HG03575 (cell line): ENCODE results near the gene TDRKH.

Experiments used
- ATAC-seq: cut with Tn5 transposase; IDR thresholded peaks from one replicate; pipeline ENCODE4 v1.9.1; 2021; ENCODE audit not compliant: unreplicated experiment, insufficient number of reproducible peaks, low FRiP score; ENCODE audit errors: extremely low read depth

TDRKH gene

DNA sequence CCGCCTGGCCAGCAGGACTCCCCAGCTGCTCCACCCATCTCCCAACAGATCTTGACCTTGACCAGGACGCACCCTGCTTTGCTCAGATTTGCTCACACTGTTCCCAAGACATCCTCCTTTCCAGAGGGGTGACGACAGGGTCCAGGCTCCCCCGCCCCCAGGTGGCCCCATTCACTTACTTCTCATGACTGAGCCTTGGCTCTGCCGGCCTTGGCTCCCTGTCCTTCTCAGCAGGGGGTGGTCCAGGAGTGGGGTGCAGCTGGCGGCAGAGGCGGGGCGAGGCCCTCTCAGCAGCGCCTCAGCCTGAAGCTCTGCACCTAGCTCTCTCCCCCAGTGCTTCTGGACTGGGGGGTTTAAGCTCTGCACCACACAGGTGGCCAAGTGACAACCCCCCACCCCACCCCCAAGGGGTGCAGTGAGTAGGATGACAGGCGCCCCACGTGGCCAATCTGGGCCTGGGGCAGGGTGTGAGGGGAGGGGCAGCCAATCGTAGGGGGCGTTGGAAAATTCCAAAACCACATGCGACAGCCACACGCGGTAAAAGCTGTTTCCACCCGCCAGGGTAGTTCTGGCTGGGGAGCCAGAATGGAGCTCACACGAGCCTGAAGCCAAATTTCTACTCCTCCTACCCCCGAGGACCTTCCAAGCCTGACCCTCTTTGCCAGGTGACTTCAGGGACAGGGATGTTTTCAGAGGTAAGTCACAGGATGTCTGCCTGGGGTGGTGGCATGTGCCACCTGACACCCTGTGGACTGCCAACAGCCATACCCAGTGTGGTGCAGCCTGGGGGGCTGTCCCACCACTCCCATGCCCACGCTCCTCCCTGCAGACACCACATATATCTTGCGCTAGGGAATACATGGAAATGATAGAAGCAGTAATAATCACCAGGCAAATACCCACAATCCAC lies 35.7 kb upstream of the TDRKH start:
- ATAC-seq, result no peak

- no peak for ATAC-seq
These were observed 34.9 kb upstream of the TDRKH start for GRCh38 chr1:151825204-151825603.

DNA sequence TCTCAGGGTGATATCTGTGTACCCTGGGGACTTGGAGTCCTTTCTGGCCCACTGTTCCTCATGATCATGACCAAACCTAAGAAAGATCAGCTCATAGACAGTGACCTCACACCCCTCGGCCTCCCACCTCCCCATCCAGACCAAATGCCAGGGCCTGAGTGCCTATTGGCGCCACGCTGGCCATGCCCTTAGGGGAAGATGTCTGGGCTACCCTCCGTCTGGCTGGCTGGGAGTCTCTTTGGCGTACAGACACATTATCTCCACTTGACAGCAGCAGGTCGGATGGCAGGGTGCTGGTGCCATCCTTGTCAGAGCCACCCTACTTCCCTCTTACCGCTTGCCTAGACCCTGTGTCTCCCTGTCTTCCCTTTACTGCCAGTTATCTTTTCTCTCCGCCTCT lies 32.9 kb upstream of the TDRKH start:
- ATAC-seq, result no peak

DNA sequence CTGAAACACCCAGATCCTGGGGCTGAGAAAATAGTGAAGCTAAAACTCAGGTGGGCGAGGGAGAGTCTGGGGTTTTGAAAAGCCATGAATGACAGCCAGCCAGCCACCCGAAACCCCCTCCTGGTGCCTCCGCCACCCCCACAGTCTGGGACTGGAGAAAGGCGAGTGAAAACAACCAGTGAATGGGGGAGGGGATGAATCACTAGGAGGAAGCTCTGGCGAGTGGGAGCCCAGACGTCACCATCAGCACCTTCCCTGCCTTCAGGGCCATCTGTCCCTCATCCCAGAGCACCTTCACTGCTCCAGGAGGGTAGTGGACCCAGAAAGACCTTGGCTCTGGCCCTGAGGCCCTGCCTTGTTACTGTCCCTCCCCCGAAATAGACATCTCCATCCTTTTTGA lies 32.1 kb upstream of the TDRKH start:
- no peak for ATAC-seq

DNA sequence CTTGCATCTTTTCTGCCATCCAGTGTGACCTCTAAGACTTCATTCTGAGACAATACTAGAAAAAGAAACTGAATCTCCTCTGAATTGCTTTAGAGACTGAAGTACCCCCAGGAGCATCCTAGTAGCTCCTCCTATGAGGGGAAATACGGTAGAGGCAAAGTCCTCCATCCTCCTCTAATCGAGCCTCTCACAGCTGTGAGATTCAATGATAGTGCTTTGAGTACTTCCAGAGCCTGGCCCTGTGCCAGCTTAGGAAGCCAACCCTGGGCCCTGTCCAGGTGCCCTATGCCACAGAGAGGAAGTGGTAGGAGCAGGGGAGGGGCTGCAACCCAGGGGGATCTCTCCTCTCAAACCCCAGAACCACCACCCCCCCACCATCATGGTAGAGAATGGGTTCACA lies 30.6 kb upstream of the TDRKH start:
- ATAC-seq, result no peak

- ATAC-seq, result no peak
These were observed 29.8 kb upstream of the TDRKH start for GRCh38 chr1:151819976-151820623.

- no peak for ATAC-seq
These were observed 29.0 kb upstream of the TDRKH start for GRCh38 chr1:151819227-151819835.

- no peak for ATAC-seq
These were observed 27.0 kb upstream of the TDRKH start for GRCh38 chr1:151817353-151817730.

GRCh38 chr1:151816548-151817352 lies 26.4 kb upstream of the TDRKH start:
- ATAC-seq, result no peak

DNA sequence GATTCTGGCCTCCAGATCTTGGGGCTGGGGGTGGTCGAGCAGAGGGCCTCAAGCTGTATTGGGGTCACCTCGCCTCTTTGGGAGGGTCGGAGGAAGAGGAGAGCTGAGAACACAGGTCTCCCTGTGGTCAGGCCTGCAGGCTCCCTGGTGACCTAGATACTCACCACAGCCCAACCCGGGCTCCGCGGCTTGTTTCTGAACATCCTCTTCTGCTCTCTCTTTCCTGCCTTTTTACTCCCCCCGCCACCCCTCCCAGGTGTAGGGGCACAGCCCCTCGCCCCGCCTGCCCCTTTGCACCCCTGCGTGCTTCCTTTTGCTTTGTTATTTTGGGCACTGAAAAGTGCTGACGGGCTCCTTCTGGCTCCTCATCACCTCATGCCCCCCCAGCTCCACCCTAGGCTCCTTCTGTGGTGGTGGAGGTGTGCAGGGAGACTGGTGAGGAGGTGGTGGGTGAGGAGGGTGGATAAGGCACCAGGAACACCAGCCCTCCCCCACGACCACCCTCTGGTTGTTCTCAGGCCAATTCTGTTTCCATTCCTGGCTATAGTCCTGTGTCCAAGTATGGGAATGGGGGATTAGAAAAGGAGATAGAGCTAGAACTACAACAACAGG lies 25.5 kb upstream of the TDRKH start:
- no peak for ATAC-seq

DNA sequence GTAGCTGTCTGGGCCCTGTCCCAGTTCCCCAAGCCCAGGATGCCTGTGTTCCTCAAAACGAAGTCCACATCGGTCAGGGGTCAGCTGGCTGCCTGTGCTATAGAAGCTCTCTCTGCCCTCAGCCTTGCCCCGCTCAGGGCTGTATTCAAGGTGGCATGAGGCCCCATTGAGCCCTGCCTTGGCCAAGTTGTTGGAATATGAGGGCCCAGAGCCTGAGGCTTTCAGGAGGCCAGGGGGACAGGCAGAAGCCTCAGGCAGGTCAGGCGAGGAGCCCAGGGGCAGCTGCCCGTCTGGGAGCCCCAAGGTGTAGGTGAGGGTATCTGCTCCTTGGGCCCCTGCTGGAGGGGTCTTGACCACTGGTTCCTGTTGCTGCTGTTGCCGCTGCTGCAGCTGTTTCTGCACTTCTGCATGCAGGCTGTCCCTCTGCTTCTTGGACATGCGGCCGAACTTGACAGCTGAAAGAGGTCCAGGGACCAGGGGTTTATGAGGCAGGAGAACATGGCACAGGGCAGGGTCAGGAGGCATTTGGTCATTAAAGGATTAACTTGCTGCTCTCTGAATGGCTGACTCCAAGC lies 24.8 kb upstream of the TDRKH start:
- no peak for ATAC-seq

DNA sequence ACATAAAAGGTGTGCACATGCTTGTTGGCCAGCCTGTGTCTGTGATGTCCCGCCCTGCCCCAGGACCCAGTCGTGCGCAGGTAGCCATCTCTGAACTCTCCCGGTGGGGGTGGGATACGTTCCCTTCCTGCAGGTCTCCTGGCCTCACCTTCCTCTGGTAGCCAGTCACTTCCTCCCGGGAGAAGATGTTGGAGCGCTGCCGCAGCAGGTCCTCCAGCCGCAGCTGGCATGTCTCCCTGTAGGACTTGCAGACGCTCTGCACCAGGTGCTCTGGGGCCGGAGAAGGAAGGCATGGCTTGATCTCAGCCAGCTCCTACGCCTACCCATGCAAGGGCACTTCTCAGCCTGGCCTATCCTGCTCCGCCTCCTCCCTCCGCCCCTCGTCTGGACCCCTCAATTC lies 24.1 kb upstream of the TDRKH start:
- no peak for ATAC-seq

- no peak for ATAC-seq
These were observed 23.1 kb upstream of the TDRKH start for GRCh38 chr1:151813271-151813977.

DNA sequence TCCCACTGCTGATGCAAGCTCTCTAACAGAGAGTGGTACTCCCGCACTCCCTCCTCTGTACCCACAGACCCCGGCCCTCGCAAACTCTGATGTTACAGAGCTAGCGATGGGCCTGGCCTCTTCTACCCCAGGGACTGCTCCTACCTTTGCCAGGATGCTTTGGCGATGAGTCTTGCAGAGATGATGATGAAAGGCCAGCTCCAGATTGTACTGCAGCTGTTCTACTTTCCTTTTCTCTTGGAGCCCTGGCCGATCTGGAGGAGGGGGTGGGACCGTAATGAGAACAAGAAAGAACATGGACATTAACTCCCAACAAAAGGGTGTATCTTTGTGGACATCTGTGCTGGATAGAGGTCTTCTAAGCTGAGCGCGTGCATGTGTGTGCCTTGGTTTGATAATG lies 20.9 kb upstream of the TDRKH start:
- ATAC-seq, result no peak

DNA sequence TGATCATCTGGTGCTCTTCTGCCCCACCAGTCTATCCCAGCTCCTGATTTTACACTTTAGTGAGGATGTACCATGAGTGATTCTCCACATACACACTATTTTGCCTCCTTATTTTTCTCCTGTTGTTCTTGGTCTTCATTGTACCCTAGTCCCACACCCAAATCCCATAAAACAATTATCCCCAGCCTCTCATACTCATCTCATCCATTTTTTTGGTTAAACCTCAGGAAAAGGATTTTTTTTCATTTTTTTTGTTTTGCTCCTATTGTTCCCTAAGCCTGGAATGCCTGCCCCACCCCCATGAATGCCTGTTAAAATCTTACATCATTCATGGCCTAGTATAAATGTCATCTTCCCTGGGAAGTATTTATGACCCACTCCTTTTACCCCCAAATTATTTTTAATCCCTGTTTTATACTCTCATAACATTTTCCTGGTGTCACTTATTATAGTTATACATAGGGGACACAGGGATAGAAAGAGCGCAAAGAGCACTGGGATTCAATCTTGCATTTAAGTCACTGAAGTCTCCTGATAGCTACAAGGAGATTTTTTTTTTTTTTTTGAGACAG lies 19.8 kb upstream of the TDRKH start:
- no peak for ATAC-seq

DNA sequence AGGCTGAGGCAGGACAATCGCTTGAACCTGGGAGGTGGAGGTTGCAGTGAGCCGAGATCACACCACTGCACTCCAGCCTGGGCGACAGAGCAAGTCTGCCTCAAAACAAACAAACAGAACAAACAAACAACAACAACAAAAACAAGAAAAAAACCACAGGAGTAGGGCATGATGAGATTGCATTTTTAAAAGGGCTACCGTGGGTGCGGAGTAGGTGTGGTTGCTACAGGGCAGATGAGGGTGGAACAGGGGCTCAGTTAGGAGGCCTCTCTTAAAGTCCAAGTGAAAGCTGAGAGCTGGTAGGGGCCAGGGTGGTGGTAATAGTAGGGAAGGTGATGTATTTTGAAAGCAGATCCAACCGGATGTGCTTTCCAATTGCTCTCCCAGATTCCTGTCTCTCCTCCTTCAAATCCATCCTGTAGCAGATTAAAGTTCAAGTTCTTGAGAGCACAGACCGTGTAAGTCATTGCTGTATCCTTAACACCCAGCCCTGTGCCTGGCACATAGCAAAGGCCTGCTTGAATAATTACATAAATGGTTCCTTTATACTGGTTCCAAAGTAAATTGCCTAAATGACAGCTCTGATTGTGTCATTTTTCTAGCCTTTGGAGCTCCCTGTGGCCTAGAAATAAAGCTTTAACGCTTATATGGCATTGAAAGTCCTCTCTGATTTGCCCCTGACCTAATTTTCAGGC lies 19.1 kb upstream of the TDRKH start:
- no peak for ATAC-seq

GRCh38 chr1:151807766-151808165 lies 17.5 kb upstream of the TDRKH start:
- ATAC-seq, result no peak
